Hepatocyte (in vitro differentiated cells): ENCODE data around the gene TOMM6. TPM values are rescaled to one million over a fixed set of nuclear protein-coding genes. Genes with fewer than 3 reads are reported as not detected.

ENCODE experiments used
- DNase-seq: peaks from one replicate; pipeline ENCODE4 v3.0.0-alpha.2; 2016; ENCODE audit warnings: low spot score
- H2AFZ ChIP-seq: fragments of 200-600 bp; sonication (generic); 2 replicates; pipeline ENCODE4 v1.6.0; 2016; ENCODE audit warnings: antibody characterized with exemption, mild to moderate bottlenecking
- H3K27ac ChIP-seq: fragments of 200-600 bp; sonication (generic); 2 replicates; pipeline ENCODE4 v1.5.1; 2016; ENCODE audit warnings: mild to moderate bottlenecking
- H3K27me3 ChIP-seq: fragments of 200-600 bp; sonication (generic); 2 replicates; pipeline ENCODE4 v1.6.1; 2016
- H3K36me3 ChIP-seq: fragments of 200-600 bp; sonication (generic); replicated peaks from 2 replicates; pipeline ENCODE4 v1.5.1; 2016; ENCODE audit warnings: low read depth; ENCODE audit not compliant: insufficient read depth
- H3K4me1 ChIP-seq: fragments of 200-600 bp; sonication (generic); 2 replicates; pipeline ENCODE4 v1.5.1; 2016; ENCODE audit warnings: mild to moderate bottlenecking, moderate library complexity; ENCODE audit not compliant: insufficient read depth
- H3K4me2 ChIP-seq: fragments of 200-600 bp; sonication (generic); 2 replicates; pipeline ENCODE4 v1.6.0; 2016
- H3K4me3 ChIP-seq: fragments of 200-600 bp; sonication (generic); 2 replicates; pipeline ENCODE4 v1.5.1; 2016; ENCODE audit warnings: mild to moderate bottlenecking
- H3K79me2 ChIP-seq: fragments of 200-600 bp; sonication (generic); 2 replicates; pipeline ENCODE4 v1.6.0; 2017; ENCODE audit warnings: mild to moderate bottlenecking
- H3K9me2 ChIP-seq: fragments of 200-600 bp; sonication (generic); replicated peaks from 2 replicates; pipeline ENCODE4 v1.6.0; 2017; ENCODE audit warnings: mild to moderate bottlenecking; ENCODE audit not compliant: insufficient read depth
- H3K9me3 ChIP-seq: fragments of 200-600 bp; sonication (generic); 2 replicates; pipeline ENCODE4 v1.5.1; 2016; ENCODE audit warnings: low read depth, mild to moderate bottlenecking
- H4K20me1 ChIP-seq: fragments of 200-600 bp; sonication (generic); 2 replicates; pipeline ENCODE4 v1.6.0; 2016; ENCODE audit warnings: mild to moderate bottlenecking; ENCODE audit not compliant: insufficient read depth, poor library complexity, severe bottlenecking
- EZH2 ChIP-seq: fragments of 200-600 bp; sonication (generic); IDR thresholded peaks from 2 replicates; pipeline ENCODE4 v1.6.1; 2016; ENCODE audit warnings: antibody characterized with exemption, mild to moderate bottlenecking, borderline replicate concordance
- EZH2phosphoT487 ChIP-seq: fragments of 200-600 bp; sonication (generic); IDR thresholded peaks from one replicate; pipeline ENCODE4 v1.6.1; 2018; ENCODE audit warnings: antibody characterized with exemption, mild to moderate bottlenecking, low read depth, moderate library complexity; ENCODE audit not compliant: unreplicated experiment, severe bottlenecking
- WGBS: methylation state at CpG from one replicate; pipeline ENCODE4 v1.1.6; 2016; ENCODE audit warnings: low lambda C conversion rate; ENCODE audit errors: missing lambda C conversion rate; 5-methylcytosine and 5-hydroxymethylcytosine counted together
- polyA plus RNA-seq: library from polyadenylated mRNA; unstranded; fragments of >200 nt; fragmentation: Nextera tagmentation; extraction: Ambion mirVana; gene quantifications from 2 replicates; pipeline ENCODE4 v1.2.1, GENCODE V29; 2016
- small RNA-seq: library from RNA; depleted of rRNA; stranded (forward); fragments of <200 nt; gene quantifications from one replicate; pipeline ENCODE3, GENCODE V24; 2014
- total RNA-seq: library from RNA; depleted of rRNA; stranded (reverse); fragments of >200 nt; gene quantifications from 2 replicates; pipeline ENCODE4 v1.2.3, GENCODE V29; 2014
- TF ChIP-seq, protein P1 (sequence below): fragments of 200-600 bp; sonication (generic); IDR thresholded peaks from 2 replicates; pipeline ENCODE4 v1.5.1; 2016; ENCODE audit warnings: antibody characterized with exemption, mild to moderate bottlenecking; ENCODE audit not compliant: poor library complexity

The TOMM6 gene
- total and polyA plus RNA-seq, 2 experiments from 2014 or later: 127 to 211 TPM

DNA sequence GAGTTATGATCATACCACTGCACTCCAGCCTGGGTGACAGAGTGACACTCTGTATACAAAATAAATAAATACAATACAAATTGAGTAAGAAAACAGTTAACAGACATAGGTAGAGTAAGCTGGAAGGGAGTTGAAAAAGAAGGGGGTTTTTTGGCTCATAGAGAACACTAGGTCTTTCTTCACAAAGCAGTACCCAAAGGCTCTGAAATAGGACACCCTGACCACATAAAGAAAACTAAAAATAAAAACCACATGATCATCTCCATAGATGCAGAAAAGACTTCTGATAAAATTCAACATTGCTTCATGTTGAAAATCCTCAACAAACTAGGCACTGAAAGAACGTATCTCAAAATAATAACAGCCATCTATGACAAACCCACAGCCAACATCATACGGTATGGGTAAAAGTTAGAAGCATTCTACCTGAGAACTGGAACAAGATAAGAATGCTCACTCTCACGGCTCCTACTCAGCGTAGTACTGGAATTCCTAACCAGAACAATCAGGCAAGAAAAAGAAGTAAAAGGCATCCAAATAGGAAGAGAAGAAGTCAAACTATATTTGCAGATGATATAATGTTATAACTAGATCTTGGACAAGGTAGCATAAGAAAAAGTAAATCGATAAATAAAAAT, 48.6 kb downstream of the TOMM6 start:
- Histone ChIP-seq H3K79me2 (no peaks in the 10 kb centered on the region), H3K4me2 (no peak overlapping the region), H3K9me2 (no peaks in the 10 kb centered on the region), H3K27ac (no peak overlapping the region), H3K36me3 (no peaks in the 10 kb centered on the region), H3K4me1 (no peaks in the 10 kb centered on the region), H3K9me3 (no peaks in the 10 kb centered on the region), H2AFZ (no peak overlapping the region), H3K4me3 (no peak overlapping the region), H4K20me1 (no peaks in the 10 kb centered on the region), H3K27me3 (no peaks in the 10 kb centered on the region)
- TF ChIP-seq EZH2phosphoT487 (no peak), EZH2 (no peak)
- TF ChIP-seq, protein P1, sequence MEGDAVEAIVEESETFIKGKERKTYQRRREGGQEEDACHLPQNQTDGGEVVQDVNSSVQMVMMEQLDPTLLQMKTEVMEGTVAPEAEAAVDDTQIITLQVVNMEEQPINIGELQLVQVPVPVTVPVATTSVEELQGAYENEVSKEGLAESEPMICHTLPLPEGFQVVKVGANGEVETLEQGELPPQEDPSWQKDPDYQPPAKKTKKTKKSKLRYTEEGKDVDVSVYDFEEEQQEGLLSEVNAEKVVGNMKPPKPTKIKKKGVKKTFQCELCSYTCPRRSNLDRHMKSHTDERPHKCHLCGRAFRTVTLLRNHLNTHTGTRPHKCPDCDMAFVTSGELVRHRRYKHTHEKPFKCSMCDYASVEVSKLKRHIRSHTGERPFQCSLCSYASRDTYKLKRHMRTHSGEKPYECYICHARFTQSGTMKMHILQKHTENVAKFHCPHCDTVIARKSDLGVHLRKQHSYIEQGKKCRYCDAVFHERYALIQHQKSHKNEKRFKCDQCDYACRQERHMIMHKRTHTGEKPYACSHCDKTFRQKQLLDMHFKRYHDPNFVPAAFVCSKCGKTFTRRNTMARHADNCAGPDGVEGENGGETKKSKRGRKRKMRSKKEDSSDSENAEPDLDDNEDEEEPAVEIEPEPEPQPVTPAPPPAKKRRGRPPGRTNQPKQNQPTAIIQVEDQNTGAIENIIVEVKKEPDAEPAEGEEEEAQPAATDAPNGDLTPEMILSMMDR: no peak
- no peak for DNase-seq
- WGBS: 86% methylated on average over 5 of the region's 5 CpGs

DNA sequence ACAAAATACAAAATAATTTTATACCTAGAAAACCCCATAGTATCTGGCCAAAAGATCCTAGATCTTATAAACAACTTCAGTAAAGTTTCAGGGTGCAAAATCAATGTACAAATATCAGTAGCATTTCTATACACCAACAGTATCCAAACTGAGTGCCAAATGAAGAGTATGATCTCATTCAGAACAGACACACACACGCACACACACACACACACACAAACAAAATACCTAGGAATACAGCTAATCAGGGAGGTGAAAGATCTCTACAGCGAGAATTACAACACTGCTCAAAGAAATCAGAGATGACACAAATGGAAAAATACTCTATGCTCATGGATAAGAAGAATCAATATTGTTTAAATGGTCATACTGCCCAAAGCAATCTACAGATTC, 49.2 kb downstream of the TOMM6 start:
- Histone ChIP-seq H3K9me3 (no peaks in the 10 kb centered on the region), H3K27me3 (no peaks in the 10 kb centered on the region), H3K4me1 (no peaks in the 10 kb centered on the region), H3K36me3 (no peaks in the 10 kb centered on the region), H2AFZ (no peak overlapping the region), H4K20me1 (no peaks in the 10 kb centered on the region), H3K27ac (no peak overlapping the region), H3K9me2 (no peaks in the 10 kb centered on the region), H3K79me2 (no peaks in the 10 kb centered on the region), H3K4me2 (no peak overlapping the region), H3K4me3 (no peak overlapping the region)
- 96% methylated on average over 2 of the region's 2 CpGs for WGBS
- DNase-seq: no peak
- TF ChIP-seq, protein P1: no peak
- TF ChIP-seq EZH2 (no peak), EZH2phosphoT487 (no peak)

Small RNA genes within 50 kb of the gene (small RNA-seq; reads per million reads assigned to genes)
- not detected for gene AL365205.2
- gene AL365205.3: not detected
- not detected for gene RF00393

Other genes starting within 250 kb of the TOMM6 start
- 18.0 and 24.3 TPM in 2 replicates for gene FOXP4, start 241.3 kb upstream of the TOMM6 start, total RNA-seq
- 79.9 and 87.8 TPM in 2 replicates for gene FOXP4, start 241.3 kb upstream of the TOMM6 start, polyA plus RNA-seq
- 106 and 115 TPM in 2 replicates for gene MDFI, start 149.2 kb upstream of the TOMM6 start, total RNA-seq
- 28.2 and 45.2 TPM in 2 replicates for gene MDFI, start 149.2 kb upstream of the TOMM6 start, polyA plus RNA-seq
- 10.1 and 14.2 TPM in 2 replicates for gene TFEB, start 52.1 kb upstream of the TOMM6 start, total RNA-seq
- 23.7 and 32.7 TPM in 2 replicates for gene TFEB, start 52.1 kb upstream of the TOMM6 start, polyA plus RNA-seq
- gene PGC, start 40.3 kb upstream of the TOMM6 start, total RNA-seq: 114 and 128 TPM in 2 replicates
- 67.4 and 109 TPM in 2 replicates for gene PGC, start 40.3 kb upstream of the TOMM6 start, polyA plus RNA-seq
- gene FRS3, start 7.8 kb upstream of the TOMM6 start, total RNA-seq: 0.84 and 1.4 TPM in 2 replicates
- 4.0 and 8.4 TPM in 2 replicates for gene FRS3, start 7.8 kb upstream of the TOMM6 start, polyA plus RNA-seq
- gene PRICKLE4, start 6.9 kb upstream of the TOMM6 start, total RNA-seq: 1.2 and 4.0 TPM in 2 replicates
- gene PRICKLE4, start 6.9 kb upstream of the TOMM6 start, polyA plus RNA-seq: 0.80 and 1.3 TPM in 2 replicates
- 2.2 and 2.4 TPM in 2 replicates for gene USP49, start 107.7 kb downstream of the TOMM6 start, total RNA-seq
- 1.0 and 3.0 TPM in 2 replicates for gene USP49, start 107.7 kb downstream of the TOMM6 start, polyA plus RNA-seq
- 18.1 and 19.2 TPM in 2 replicates for gene MED20, start 133.4 kb downstream of the TOMM6 start, total RNA-seq
- gene MED20, start 133.4 kb downstream of the TOMM6 start, polyA plus RNA-seq: 18.1 and 19.8 TPM in 2 replicates
- gene BYSL, start 133.8 kb downstream of the TOMM6 start, total RNA-seq: 13.9 and 20.7 TPM in 2 replicates
- gene BYSL, start 133.8 kb downstream of the TOMM6 start, polyA plus RNA-seq: 16.6 and 28.5 TPM in 2 replicates
- gene CCND3, start 154.1 kb downstream of the TOMM6 start, total RNA-seq: 79.3 and 96.8 TPM in 2 replicates
- 134 and 141 TPM in 2 replicates for gene CCND3, start 154.1 kb downstream of the TOMM6 start, polyA plus RNA-seq